Breast epithelium (tissue), 3 donors: ENCODE measurements around the gene LHX6.

Experiments used
- CTCF ChIP-seq, 3 donors: fragments of 450-650 bp; IDR thresholded peaks; one replicate each; pipeline ENCODE4 v1.5.1; 2016 to 2017; ENCODE audit warnings: antibody characterized with exemption in 3 of 3, mild to moderate bottlenecking in 3 of 3, moderate library complexity in 3 of 3
- POLR2A ChIP-seq: fragments of 450-650 bp; IDR thresholded peaks from one replicate; pipeline ENCODE4 v1.6.1; 2016; ENCODE audit warnings: antibody characterized with exemption, mild to moderate bottlenecking, moderate library complexity
- POLR2AphosphoS5 ChIP-seq, 3 donors: sonication (generic); formaldehyde crosslinking; IDR thresholded peaks; one replicate each; pipeline ENCODE4 v1.6.1; 2017; ENCODE audit warnings: antibody characterized with exemption in 3 of 3

- TF ChIP-seq CTCF (IDR thresholded peaks at IDR 0.05), result no peak
- no peak for TF ChIP-seq POLR2A
- no peak for TF ChIP-seq POLR2AphosphoS5 (IDR thresholded peaks at IDR 0.05)
Measured at GRCh38 chr9:122213102-122213588, 15.6 kb downstream of the LHX6 start.
